Spinal cord (tissue), 10 donors: ENCODE data around the gene FOXL2NB. TPM values are rescaled to one million over a fixed set of nuclear protein-coding genes. Genes with fewer than 3 reads are reported as not detected.

ENCODE experiments used
- DNase-seq, 6 donors: peaks; one replicate each; pipeline versions ENCODE4 v3.0.0 to v3.0.0-alpha.2; 2013 to 2015; ENCODE audit warnings: low spot score in 6 of 6, low read depth in 4 of 6
- H3K27ac ChIP-seq: one replicate; pipeline ENCODE4 v1.5.1; 2013; ENCODE audit warnings: low read depth, low read length, control low read depth
- H3K27me3 ChIP-seq: one replicate; pipeline ENCODE4 v1.6.1; 2013; ENCODE audit warnings: low read length; ENCODE audit not compliant: control insufficient read depth, insufficient read depth
- H3K36me3 ChIP-seq: one replicate; pipeline ENCODE4 v1.6.1; 2013; ENCODE audit warnings: low read length; ENCODE audit not compliant: control insufficient read depth, insufficient read depth
- H3K4me1 ChIP-seq: one replicate; pipeline ENCODE4 v1.6.1; 2013; ENCODE audit warnings: low read length; ENCODE audit not compliant: control insufficient read depth, insufficient read depth
- H3K4me3 ChIP-seq: one replicate; pipeline ENCODE4 v1.5.1; 2013; ENCODE audit warnings: low read depth, low read length, control low read depth
- H3K9me3 ChIP-seq: one replicate; pipeline ENCODE4 v1.6.1; 2013; ENCODE audit warnings: low read length; ENCODE audit not compliant: control insufficient read depth, insufficient read depth
- whole genome bisulfite sequencing: methylation state at CpG from one replicate; pipeline ENCODE4 v1.1.5; 2013; ENCODE audit warnings: missing lambda C conversion rate; ENCODE audit not compliant: insufficient coverage; 5-methylcytosine and 5-hydroxymethylcytosine counted together
- polyA plus RNA-seq, 2 donors: library from polyadenylated mRNA; unstranded; fragments of 120-200 nt; gene quantifications; one replicate each; pipeline ENCODE4 v1.2.1, GENCODE V29; 2013; ENCODE audit not compliant: insufficient read length in 2 of 2
- total RNA-seq, 2 donors: library from RNA; depleted of rRNA in 1 of 2; stranded (reverse); fragments of 120-200 nt in 1 of 2; fragments of >200 nt in 1 of 2; gene quantifications; one replicate each; pipeline versions ENCODE4 v1.2.3 to v1.2.4, GENCODE V29; 2013 to 2014
- donor health status: healthy.

FOXL2NB gene
- total and polyA plus RNA-seq, 4 donors = 0.59 to 5.2 (median 1.4) TPM

- no peak overlapping the region for H3K4me3 ChIP-seq
- no peak overlapping the region for H3K27ac ChIP-seq
- no peaks in the 10 kb centered on the region for H3K9me3 ChIP-seq
- no peaks in the 10 kb centered on the region for H3K36me3 ChIP-seq
- peak in 2 of 6 donors; percentile 15 to 28 for DNase-seq
- 2% methylated on average over 47 of the region's 48 CpGs for WGBS
- peaks cover 94% of the 10 kb centered on the region for H3K27me3 ChIP-seq
- peaks cover 44% of the 10 kb centered on the region for H3K4me1 ChIP-seq
Measured at GRCh38 chr3:138938056-138938876, 8.8 kb upstream of the FOXL2NB start.

- Histone ChIP-seq H3K36me3 (no peaks in the 10 kb centered on the region), H3K4me3 (no peak overlapping the region), H3K27me3 (peaks cover 99% of the 10 kb centered on the region), H3K9me3 (no peaks in the 10 kb centered on the region), H3K4me1 (peaks cover 44% of the 10 kb centered on the region), H3K27ac (no peak overlapping the region)
- DNase-seq = peak in 1 of 6 donors; percentile 8
- WGBS = 1% methylated on average over 12 of the region's 32 CpGs
Measured at GRCh38 chr3:138938877-138939560, 8.0 kb upstream of the FOXL2NB start.

- 1% methylated on average over 50 of the region's 52 CpGs for WGBS
Measured at GRCh38 chr3:138939561-138940241, 7.3 kb upstream of the FOXL2NB start.

GRCh38 chr3:138940446-138940845 lies 6.6 kb upstream of the FOXL2NB start:
- Histone ChIP-seq H3K27ac (no peak overlapping the region), H3K9me3 (no peaks in the 10 kb centered on the region), H3K27me3 (peaks cover 100% of the 10 kb centered on the region), H3K36me3 (no peaks in the 10 kb centered on the region), H3K4me3 (no peak overlapping the region), H3K4me1 (peaks cover 57% of the 10 kb centered on the region)
- no peak for DNase-seq
- 46% methylated on average over 4 of the region's 6 CpGs for WGBS

More at GRCh38 chr3:138939561-138940241, 7.3 kb upstream of the FOXL2NB start:
- no peaks in the 10 kb centered on the region for H3K36me3 ChIP-seq
- peaks cover 99% of the 10 kb centered on the region for H3K27me3 ChIP-seq
- H3K4me3 ChIP-seq = no peak overlapping the region
- no peaks in the 10 kb centered on the region for H3K9me3 ChIP-seq
- H3K27ac ChIP-seq = no peak overlapping the region
- H3K4me1 ChIP-seq = peaks cover 50% of the 10 kb centered on the region
- DNase-seq = peak in 2 of 6 donors; percentile 14 to 26

- 32% methylated on average over 6 of the region's 7 CpGs for WGBS
- DNase-seq = peak in 2 of 6 donors; percentile 33 to 34
- Histone ChIP-seq H3K27me3 (peaks cover 99% of the 10 kb centered on the region), H3K4me1 (peaks cover 58% of the 10 kb centered on the region), H3K36me3 (no peaks in the 10 kb centered on the region), H3K27ac (no peak overlapping the region), H3K9me3 (no peaks in the 10 kb centered on the region), H3K4me3 (no peak overlapping the region)
Measured at GRCh38 chr3:138941259-138941885, 5.6 kb upstream of the FOXL2NB start.

DNA sequence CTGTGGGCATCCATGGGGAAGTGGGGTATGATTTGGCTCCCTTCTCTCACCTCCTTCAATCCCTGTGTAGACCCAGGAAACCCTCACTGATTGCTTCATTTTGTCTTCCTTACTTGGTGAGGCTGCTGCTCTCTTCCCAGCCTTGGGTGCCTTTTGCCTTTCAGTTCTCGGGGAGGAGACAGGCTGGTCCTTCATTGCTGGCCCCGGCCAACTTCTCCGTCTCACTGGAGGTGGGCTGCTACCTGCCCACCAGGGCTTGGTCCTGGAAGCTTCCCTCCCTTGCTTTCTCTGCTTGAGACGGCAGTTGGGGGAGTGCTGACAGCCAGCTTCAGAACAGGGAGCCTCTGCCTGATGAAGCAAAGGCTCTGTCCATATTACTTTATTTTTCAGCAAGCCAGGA lies 4.7 kb upstream of the FOXL2NB start:
- no peak overlapping the region for H3K4me3 ChIP-seq
- DNase-seq = no peak
- H3K9me3 ChIP-seq = no peaks in the 10 kb centered on the region
- H3K27ac ChIP-seq = no peak overlapping the region
- peaks cover 58% of the 10 kb centered on the region for H3K4me1 ChIP-seq
- H3K27me3 ChIP-seq = peaks cover 99% of the 10 kb centered on the region
- no peaks in the 10 kb centered on the region for H3K36me3 ChIP-seq
- 54% methylated on average over 4 of the region's 4 CpGs for WGBS

DNA sequence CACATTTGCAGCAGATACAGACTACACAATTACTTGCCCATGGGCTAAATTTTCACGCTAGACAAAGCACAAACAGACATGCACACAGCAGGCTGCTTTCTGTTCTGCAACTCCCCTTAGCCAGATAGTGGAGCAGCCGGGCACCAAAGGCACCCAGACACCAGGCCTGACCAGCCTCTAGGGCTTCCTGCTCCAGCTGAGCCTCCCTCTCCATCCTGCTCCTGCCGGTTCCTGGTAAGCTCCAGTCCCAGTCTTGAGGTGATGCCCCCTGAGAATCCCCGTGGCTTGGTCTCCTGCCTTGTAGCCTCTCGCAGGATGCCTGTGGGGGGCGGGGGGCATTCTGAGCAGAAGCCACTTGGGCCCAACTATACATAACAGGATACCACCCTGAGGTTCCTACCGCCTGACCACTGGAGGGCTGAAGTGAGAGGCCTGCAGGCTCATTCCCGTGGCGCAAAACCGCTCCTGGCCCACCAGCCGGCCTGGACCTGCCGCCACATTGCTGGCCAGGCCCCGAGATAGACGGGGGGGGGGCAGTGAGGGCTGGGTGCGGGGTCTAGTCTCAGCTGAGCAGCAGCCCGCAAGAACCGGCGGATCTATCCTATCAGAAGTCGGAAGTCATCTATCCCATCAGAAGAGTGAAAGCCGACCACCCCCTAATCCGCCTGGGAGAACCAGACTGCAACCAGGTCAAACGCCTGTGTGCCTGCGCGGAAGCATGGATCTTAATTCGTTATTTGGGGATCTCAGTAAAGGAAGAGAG lies 4.0 kb upstream of the FOXL2NB start:
- Histone ChIP-seq H3K9me3 (no peaks in the 10 kb centered on the region), H3K27ac (no peak overlapping the region), H3K4me3 (no peak overlapping the region), H3K36me3 (no peaks in the 10 kb centered on the region), H3K27me3 (peaks cover 99% of the 10 kb centered on the region), H3K4me1 (peaks cover 53% of the 10 kb centered on the region)
- 11% methylated on average over 12 of the region's 25 CpGs for WGBS
- DNase-seq = peak in 1 of 6 donors; percentile 56

DNA sequence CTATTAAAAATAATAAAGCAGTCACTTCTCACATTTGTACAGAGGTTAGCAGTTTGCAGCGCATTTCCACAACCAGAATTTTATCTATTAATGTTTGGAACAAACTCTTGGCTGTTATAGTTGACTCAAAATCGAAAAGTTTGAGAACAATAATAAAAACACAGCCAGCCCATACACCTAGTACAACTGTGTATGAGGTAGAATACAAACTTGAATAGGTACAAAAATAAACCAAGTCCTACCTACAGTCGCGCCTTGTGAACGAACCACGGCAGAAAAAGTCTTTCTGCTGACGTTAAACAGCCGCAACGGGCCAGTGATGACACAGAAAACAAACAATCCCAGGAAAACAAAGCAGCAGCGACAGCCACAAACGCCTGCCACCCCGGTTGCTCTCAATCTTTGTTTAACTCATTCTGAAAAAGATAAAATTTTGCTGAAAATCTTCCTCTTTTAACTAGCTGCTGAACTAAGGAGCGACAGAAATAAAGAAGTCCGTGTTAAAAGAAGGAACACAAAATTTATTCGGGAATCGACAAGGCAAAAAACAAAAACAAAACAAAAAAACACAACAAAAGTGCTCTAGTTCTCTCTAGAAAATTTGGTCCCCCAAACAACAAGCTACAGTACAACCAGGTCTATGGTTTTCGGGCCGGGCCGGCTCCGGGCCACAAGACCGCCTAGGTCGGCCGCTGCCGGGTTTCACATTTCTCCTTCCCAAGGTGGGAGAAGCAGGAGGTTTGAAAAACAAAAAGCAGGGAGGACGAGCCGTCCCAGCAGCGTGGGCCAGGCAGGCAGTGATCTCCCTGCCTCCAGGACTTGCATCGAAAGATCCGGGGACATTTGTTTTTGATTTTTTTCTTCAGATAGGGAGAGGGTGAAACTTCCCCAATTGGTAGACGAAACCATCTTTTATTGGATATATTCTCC lies 3.0 kb upstream of the FOXL2NB start:
- Histone ChIP-seq H3K4me3 (no peak overlapping the region), H3K27me3 (peaks cover 99% of the 10 kb centered on the region), H3K27ac (no peak overlapping the region), H3K9me3 (no peaks in the 10 kb centered on the region), H3K4me1 (peaks cover 45% of the 10 kb centered on the region), H3K36me3 (no peaks in the 10 kb centered on the region)
- peak in 2 of 6 donors; percentile 62 to 75 for DNase-seq
- 4% methylated on average over 14 of the region's 30 CpGs for WGBS
